Activated CD4-positive, alpha-beta T cell treated with anti-CD3 and anti-CD28 coated beads, Interleukin-2, amount 50 U/mL, for 24 hours (primary cell): ENCODE results near the gene GSC2.

Experiments
- DNase-seq, 2 donors: peaks; one replicate each; pipeline ENCODE4 v3.0.0-alpha.2; 2020; ENCODE audit warnings: low read depth in 1 of 2, low spot score in 1 of 2

GSC2 gene

GRCh38 chr22:19103880-19104821, 45.9 kb downstream of the GSC2 start:
- no peak for DNase-seq

GRCh38 chr22:19098157-19098556, 51.9 kb downstream of the GSC2 start:
- no peak for DNase-seq

DNA sequence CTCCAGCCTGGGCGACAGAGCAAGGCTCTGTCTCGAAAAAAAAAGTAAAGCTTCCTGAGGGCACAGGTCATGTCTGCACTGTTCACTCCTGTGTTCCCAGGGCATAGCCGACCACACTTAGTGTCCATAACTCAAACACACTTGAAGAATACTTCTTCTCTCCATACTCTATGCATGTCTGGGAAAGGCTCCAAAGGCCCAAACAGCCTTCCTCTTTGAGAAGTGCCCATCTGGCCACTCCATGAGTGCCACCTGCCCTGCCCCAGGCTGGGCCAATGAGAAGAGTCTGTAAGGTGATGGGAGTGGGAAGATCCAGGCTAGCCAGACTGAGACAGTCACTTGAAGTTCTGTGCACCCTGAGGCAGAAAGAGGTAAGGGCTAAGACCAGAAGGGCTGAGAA, 52.6 kb downstream of the GSC2 start:
- DNase-seq, result no peak
